Activated CD8-positive, alpha-beta memory T cell treated with anti-CD3 and anti-CD28 coated beads for 1 hour (primary cell): Measurements from ENCODE around the gene PATJ.
"Not testable (repeated sequence)": the region's sequence is repeated elsewhere in the genome, so short reads cannot be mapped to it uniquely, and the experiment has no call there.

Experiments used
- DNase-seq, 2 donors: peaks; one replicate each; pipeline ENCODE4 v3.0.0-alpha.2; 2020; ENCODE audit warnings: low read depth in 1 of 2; ENCODE audit errors: extremely low read depth in 1 of 2

Gene PATJ

DNA sequence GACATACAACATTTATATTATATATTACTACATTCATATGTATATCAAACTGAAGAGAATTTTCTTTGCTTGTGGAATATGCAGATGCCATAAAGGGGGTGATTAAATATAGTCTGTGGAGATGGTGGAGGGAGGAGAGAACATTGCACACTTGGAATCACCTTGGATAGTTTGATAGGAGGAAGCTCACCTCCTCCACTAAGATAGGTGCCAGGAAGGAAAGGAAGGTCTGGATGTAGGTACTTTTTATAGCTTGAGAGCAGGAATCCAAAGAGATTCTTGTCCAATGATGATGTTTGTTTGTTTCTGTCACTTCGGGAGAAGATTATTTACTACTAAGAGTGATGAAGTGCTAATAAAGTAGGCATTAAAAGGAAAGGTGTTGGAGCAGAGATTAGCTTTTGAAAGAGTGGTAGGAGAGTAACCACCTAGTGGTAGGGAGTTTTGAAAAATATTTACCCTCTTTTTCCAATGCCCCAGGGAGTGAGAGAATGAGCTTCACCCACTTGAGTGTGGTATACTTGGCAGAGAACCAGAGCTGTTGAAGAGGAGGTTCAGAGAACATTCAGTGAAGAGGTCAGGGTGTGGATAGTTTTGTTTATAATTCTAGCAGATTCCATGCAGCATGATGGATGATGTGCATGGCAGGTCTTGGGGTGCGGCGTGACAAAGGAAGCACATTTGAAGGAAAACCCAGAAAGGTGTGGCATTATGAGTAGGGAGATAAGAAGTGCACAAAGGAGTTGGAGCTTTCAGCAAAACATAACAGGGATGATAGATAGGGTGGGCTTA, 145.0 kb downstream of the PATJ start:
- no peak for DNase-seq

DNA sequence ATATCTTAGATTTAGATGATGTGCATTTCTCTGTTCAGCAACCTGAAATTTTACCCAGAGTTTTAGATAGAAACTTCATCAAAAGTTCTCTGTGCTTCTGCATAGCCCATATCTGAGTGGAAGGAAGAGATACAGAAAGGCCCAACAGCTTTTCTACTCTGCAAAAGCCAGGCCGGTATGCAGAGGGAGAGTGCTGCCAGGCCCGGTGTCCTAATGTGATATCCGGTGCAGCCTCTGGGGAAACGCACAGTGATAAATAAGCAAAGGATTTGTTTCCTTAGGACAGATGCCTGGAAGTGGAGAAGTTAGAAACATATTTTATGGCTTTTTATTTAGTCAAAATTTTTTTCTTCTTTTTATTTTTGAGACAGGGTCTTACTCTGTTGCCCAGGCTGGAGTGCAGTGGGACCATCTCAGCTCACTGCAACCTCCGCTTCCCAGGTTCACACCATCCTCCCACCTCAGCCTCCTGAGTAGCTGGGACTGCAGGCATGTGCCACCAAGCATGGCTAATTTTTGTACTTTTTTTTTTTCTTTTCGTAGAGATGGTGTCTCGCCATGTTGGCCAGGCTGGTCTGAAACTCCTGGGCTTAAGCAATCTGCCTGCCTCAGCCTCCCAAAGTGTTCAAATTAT, 145.8 kb downstream of the PATJ start:
- no peak for DNase-seq

DNA sequence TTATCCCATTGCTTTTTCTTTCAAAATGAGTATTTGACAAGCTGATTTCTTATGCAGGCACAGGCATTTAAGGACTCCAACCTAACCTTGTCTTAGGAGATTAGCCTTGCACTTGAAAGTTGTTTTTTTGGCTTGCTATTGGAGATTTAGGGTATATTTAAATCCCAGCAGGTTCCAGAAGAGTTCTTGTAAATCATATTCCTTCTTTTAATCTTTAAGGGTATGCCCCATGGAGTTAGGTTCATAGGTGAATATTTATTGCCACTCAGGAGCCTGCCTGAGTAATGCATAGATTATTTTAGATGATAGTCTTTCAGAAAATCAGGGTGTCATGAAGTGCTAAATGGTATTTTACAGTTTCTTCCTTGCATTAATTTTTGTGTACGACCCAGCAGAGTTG, 146.5 kb downstream of the PATJ start:
- no peak for DNase-seq

DNA sequence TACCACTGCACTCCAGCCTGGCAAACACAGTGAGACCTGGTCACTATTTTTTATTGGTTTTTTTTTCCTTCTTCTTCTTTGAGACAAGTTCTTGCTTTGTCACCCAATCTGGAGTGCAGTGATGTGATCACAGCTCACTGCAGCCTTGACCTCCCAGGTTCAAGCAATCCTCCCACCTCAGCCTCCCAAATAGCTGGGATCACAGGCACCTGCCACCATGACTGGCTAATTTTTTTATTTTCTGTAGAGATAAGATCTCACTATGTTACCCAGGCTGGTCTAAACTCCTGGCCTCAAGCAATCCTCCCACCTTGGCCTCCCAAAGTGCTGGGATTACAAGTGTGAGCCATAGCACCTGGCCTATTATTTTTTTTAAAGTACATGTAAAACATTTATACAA, 148.2 kb downstream of the PATJ start:
- not testable (repeated sequence) for DNase-seq

DNA sequence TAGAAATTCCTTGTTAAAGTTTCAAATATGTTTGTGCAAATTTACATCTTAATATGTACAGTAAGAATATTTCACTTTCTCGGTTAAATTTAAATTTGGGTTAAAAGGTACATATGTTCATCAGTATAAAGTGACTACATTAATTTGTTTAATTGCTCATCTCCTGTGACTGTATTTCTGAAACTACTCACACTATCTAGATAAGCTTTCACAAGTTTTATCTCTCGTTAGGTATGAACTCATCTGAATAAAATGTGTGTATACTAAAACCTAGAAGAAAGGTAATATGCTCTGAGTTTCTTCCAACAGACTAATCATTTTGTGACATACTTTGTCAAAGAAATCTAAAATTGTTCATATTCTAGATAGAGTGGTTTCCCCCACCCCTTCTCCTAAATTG, 150.7 kb downstream of the PATJ start:
- DNase-seq: no peak

- DNase-seq: not testable (repeated sequence)
Observed at GRCh38 chr1:61894296-61894695, 152.0 kb downstream of the PATJ start.

GRCh38 chr1:61895175-61895574, 152.9 kb downstream of the PATJ start:
- no peak for DNase-seq

- DNase-seq: no peak
Observed at GRCh38 chr1:61898658-61899057, 156.4 kb downstream of the PATJ start.

DNA sequence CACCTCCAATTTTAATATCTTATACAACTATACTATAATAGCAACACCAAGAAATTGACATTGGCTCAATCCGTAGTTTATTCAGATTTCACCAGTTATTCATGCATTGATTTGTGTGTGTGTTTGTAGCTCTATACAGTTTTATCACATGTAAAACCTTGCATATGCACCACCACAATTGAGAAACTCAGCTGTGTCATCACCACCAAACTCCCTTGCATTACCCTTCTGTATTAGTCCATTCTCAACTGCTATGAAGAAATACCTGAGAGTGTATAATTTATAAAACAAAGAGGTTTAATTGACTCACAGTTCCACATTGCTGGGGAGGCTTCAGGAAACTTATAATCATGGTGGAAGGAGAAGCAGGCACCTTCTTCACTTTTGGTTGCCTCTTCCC, 162.1 kb downstream of the PATJ start:
- no peak for DNase-seq

DNA sequence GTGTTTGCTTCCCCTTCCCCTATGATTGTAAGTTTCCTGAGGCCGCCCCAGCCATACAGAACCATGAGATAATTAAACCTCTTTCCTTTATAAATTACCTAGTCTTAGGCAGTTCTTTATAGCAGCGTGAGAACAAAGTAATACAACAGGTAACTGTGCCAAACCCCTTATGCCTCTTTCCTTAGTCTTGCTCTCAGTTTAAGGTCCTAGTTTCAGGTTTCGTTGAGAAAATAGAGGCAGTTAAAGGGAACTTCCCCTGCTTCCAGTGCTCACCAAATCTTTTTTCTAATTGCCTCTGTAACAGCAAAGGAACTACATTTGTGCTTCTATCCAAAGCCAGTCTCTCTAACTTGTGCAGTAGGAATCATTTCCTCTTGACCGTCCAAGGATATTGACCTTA, 164.8 kb downstream of the PATJ start:
- no peak for DNase-seq

- DNase-seq: no peak
Observed at GRCh38 chr1:61910035-61910434, 167.8 kb downstream of the PATJ start.

GRCh38 chr1:61914823-61915482, 172.7 kb downstream of the PATJ start:
- DNase-seq: no peak

DNA sequence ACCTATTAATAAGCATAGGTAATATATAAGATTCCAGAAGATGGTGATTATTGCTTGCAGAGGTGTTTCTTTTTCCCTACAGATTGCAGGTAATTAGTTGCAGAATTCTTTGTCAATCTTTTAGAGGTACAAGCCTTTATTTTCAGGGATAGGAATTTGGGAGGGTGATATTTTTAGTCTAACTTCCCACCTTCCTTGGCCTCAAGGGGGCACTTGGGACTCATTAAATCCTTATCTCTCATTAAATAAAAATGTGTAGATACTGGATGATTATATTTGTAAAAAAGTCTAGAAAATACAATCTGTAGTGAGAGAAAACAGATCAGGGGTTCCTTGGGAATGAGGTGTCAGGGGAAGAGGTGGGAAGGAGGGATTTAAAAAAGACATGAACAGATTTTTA, 179.2 kb downstream of the PATJ start:
- DNase-seq: no peak

DNA sequence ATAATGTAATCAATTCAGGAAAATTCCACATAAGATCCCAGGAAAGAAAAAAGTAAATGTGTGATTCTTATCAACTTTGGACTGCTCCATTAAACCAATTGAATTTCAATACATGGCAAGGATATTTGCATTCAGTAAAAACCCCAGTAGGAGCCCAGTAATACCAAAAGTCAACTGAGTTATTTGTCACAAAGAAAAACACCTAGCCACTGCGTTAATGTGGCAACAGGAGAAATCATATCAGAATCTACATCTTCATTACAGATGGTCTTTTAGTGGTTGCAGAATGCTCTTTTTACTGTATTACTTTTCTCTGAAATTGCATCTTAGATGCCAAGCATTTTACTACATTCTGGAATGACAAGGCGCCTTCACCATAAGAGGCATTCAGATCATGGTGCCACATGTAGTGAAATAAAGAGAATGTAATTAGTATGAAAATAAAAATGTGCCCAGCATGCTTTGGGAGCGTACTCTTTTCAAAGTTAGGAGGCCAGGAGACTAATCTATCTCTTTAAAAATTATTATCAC, 180.7 kb downstream of the PATJ start:
- no peak for DNase-seq

- no peak for DNase-seq
Observed at GRCh38 chr1:61925591-61926298, 183.5 kb downstream of the PATJ start.

DNA sequence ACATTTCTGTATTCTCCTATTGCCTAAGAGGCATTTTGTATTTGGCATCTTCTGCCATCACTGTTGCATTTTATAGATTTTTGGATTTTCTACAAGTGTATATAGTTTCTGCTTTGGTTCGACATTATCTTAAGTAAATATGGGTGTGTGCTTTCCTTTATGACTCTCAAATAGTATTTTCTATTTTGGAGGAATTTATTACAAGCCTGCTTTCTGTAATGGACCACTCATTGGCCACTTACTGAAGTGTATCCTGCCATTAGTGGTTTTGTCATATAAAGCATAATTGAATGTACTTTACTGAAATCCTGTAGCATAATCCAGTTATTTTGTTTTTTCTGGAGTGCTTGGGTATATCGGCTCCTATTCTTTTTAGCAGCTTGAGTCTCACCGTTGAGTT, 184.3 kb downstream of the PATJ start:
- DNase-seq: no peak

DNA sequence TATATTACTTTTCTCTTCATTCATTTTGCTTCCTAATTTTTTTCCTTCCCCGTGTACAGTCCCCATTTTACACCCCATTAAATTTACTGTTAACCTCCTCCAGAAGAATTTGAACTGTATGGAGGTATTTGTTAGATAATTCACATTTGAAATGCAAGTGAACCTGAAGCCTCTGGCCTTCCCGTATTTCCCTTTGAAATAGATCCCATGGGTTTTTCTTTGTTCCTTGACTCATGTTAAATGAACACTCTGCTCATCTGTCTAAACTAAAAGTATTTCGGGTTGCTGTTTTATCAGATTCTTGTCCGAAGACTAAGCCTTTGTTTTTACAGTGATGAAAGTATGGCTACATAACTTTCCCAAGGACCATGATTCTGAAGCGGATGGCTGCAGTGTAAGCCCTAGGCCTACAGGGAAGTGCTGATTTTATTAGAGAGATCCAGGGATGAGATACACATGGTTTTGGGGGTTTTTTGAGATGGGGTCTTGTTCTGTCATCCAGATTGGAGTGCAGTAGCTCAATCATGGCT, 187.9 kb downstream of the PATJ start:
- no peak for DNase-seq

DNA sequence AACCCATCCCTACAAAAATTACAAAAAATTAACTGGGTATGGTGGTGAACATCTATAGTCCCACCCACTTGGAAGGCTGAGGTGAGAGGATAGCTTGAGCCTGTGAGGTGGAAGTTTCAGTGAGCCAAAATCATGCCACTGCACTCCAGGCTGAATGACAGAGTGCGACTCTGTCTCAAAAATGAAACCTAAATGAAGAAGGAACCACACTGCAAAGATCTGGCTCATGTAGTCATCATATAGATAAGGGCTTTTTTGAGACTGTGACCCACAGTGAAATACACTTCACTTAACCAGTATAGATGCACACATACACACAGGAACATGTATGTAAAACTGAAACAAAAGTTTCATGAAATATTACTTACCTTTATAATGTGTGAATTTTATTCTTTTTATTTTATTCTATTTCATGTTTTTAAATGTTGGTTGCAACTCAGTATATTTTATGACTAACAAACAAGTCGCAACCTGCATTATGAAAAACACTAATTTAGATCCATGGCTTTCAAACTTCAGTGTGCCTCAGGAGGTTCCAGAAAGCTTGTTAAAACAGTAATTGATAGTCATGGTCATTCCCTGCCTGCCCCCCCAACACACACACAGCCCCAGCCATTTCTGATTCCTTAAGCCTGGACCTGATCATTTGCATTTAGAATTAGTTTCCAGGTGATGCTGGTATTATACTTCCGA, 189.5 kb downstream of the PATJ start:
- DNase-seq: no peak

- no peak for DNase-seq
Observed at GRCh38 chr1:61935516-61935915, 193.2 kb downstream of the PATJ start.

DNA sequence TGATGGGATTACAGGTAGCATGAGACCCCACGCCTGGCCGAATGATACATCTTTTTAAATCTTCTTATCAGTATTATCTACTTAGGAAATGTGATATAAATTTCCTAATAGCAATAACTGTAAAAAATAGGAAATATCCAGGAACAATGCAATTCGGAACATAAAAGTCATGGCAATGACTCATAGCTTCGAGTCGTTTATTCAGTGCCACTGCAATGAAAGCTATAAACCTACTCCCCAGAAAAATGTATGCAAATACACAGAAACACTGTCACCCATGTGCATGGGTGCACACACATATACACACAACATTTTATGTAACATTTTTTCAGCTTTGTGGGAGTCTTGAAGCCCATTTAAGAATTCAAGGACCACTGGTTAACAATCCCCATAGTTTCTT, 194.6 kb downstream of the PATJ start:
- DNase-seq: no peak
